Measurements from ENCODE around the gene AP2B1.

Gene AP2B1

GRCh38 chr17:35773679-35774425 is 186.7 kb downstream of the AP2B1 start:
- no peak for DNase-seq (ENCODE audit: low spot score)

DNA sequence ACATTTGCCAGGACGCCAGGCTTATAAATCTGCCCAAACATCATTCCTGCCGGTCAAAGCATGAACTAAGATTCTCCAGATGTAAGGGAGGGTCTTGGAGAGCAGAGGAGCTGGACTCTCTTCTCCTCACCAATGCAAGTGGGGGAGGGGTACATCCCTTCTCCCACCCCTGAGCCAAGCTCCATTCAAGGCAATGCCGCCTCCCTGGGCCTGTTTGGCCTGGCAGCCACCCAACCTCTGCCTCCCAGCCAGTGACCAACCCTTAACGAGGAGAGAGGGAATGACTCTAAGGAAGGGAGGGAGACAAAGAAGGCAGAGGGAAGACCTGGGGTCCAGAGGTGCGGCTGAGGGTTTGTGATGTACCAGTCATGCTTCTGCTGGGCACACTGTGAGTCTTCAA is 187.4 kb downstream of the AP2B1 start:
- DNase-seq (ENCODE audit: low spot score): no peak

- no peak for DNase-seq (ENCODE audit: low spot score)
These were observed 187.9 kb downstream of the AP2B1 start for GRCh38 chr17:35775039-35775438.

GRCh38 chr17:35775583-35775982 is 188.5 kb downstream of the AP2B1 start:
- DNase-seq (ENCODE audit: low spot score): no peak

Data from iPS-NIHi11 (cell line).